Vagina (tissue), 2 donors: ENCODE measurements around the gene IL36G. TPM values are rescaled to one million over a fixed set of nuclear protein-coding genes. Genes with fewer than 3 reads are reported as not detected.

Experiments
- DNase-seq, 2 donors: peaks; one replicate each; pipeline ENCODE4 v3.0.0-alpha.2; 2017; ENCODE audit errors: extremely low spot score in 2 of 2
- H3K27ac ChIP-seq: fragments of 200-600 bp; sonication (generic); one replicate; pipeline ENCODE4 v1.5.1; 2019
- H3K27me3 ChIP-seq: fragments of 200-600 bp; sonication (generic); one replicate; pipeline ENCODE4 v1.5.1; 2019
- H3K36me3 ChIP-seq, 2 donors: fragments of 200-600 bp; sonication (generic); one replicate each; pipeline ENCODE4 v1.5.1; 2017 to 2019
- H3K4me1 ChIP-seq: fragments of 200-600 bp; sonication (generic); one replicate; pipeline ENCODE4 v1.5.1; 2019
- H3K4me3 ChIP-seq, 2 donors: fragments of 200-600 bp; sonication (generic); 1 replicate in 1 of 2; 2 replicates in 1 of 2; pipeline ENCODE4 v1.5.1; 2016 to 2019
- H3K9me3 ChIP-seq: fragments of 200-600 bp; sonication (generic); one replicate; pipeline ENCODE4 v1.5.1; 2019
- CTCF ChIP-seq, 3 experiments: fragments of 450-650 bp in 2 of 3; fragments of 200-600 bp in 1 of 3; sonication (generic) in 1 of 3; IDR thresholded peaks; one replicate each; pipeline ENCODE4 v1.5.1; 2017 to 2019; ENCODE audit warnings: antibody characterized with exemption in 3 of 3, mild to moderate bottlenecking in 2 of 3, moderate library complexity in 2 of 3
- POLR2A ChIP-seq, 2 donors: fragments of 450-650 bp; IDR thresholded peaks; one replicate each; pipeline ENCODE4 v1.6.1; 2017; ENCODE audit warnings: antibody characterized with exemption in 2 of 2, mild to moderate bottlenecking in 2 of 2, moderate library complexity in 2 of 2
- POLR2AphosphoS5 ChIP-seq, 2 donors: sonication (generic); formaldehyde crosslinking; IDR thresholded peaks; one replicate each; pipeline ENCODE4 v1.9.0; 2017; ENCODE audit warnings: antibody characterized with exemption in 2 of 2, mild to moderate bottlenecking in 2 of 2, low read depth in 1 of 2; ENCODE audit not compliant: insufficient read depth in 1 of 2
- intact Hi-C: fragments of 100-400 bp; cut with DNase I; formaldehyde crosslinking; loops from one replicate; pipeline ENCODE4 v1.15.1; 2023
- small RNA-seq: library from RNA; depleted of rRNA; stranded (forward); fragments of <200 nt; gene quantifications from one replicate; pipeline ENCODE3, GENCODE V24; 2016
- total RNA-seq: library from RNA; depleted of rRNA; stranded (reverse); fragments of >200 nt; gene quantifications from one replicate; pipeline ENCODE4 v1.2.3, GENCODE V29; 2016

The IL36G gene
- total RNA-seq, 1 donor from 2014 or later, result not detected

- no peaks in the 10 kb centered on the region for H3K27me3 ChIP-seq
- DNase-seq, result no peak
- H3K4me1 ChIP-seq, result no peaks in the 10 kb centered on the region
- TF ChIP-seq POLR2A (IDR thresholded peaks at IDR 0.05), result no peak
- intact Hi-C loops, result no loop called here
- H3K4me3 ChIP-seq, result no peak overlapping the region
- H3K9me3 ChIP-seq, result no peaks in the 10 kb centered on the region
- no peaks in the 10 kb centered on the region for H3K36me3 ChIP-seq
- H3K27ac ChIP-seq, result no peak overlapping the region
These were observed 49.9 kb downstream of the IL36G start for GRCh38 chr2:113027691-113028090.

GRCh38 chr2:113028112-113028511 lies 50.3 kb downstream of the IL36G start:
- no peak overlapping the region for H3K27ac ChIP-seq
- H3K4me3 ChIP-seq, result no peak overlapping the region
- intact Hi-C loops, result no loop called here
- TF ChIP-seq POLR2A (IDR thresholded peaks at IDR 0.05) (no peak), CTCF (IDR thresholded peaks at IDR 0.05) (no peak), POLR2AphosphoS5 (IDR thresholded peaks at IDR 0.05; ENCODE audit: insufficient read depth in 1 of 2, low read depth in 1 of 2) (no peak)
- DNase-seq, result no peak
- no peaks in the 10 kb centered on the region for H3K36me3 ChIP-seq
- no peaks in the 10 kb centered on the region for H3K9me3 ChIP-seq
- no peaks in the 10 kb centered on the region for H3K27me3 ChIP-seq
- no peaks in the 10 kb centered on the region for H3K4me1 ChIP-seq

GRCh38 chr2:113032737-113033136 lies 54.9 kb downstream of the IL36G start:
- Histone ChIP-seq H3K27ac (no peak overlapping the region), H3K36me3 (no peaks in the 10 kb centered on the region), H3K4me3 (no peak overlapping the region), H3K27me3 (no peaks in the 10 kb centered on the region), H3K4me1 (no peaks in the 10 kb centered on the region), H3K9me3 (no peaks in the 10 kb centered on the region)
- intact Hi-C loops, result no loop called here
- no peak for TF ChIP-seq POLR2AphosphoS5 (IDR thresholded peaks at IDR 0.05; ENCODE audit: insufficient read depth in 1 of 2, low read depth in 1 of 2)
- no peak for TF ChIP-seq CTCF (IDR thresholded peaks at IDR 0.05)
- no peak for TF ChIP-seq POLR2A (IDR thresholded peaks at IDR 0.05)
- no peak for DNase-seq

GRCh38 chr2:113034016-113034415 lies 56.2 kb downstream of the IL36G start:
- intact Hi-C loops, result no loop called here
- no peak for DNase-seq

More at GRCh38 chr2:113034016-113034415, 56.2 kb downstream of the IL36G start:
- Histone ChIP-seq H3K9me3 (no peaks in the 10 kb centered on the region), H3K4me1 (no peaks in the 10 kb centered on the region), H3K36me3 (no peaks in the 10 kb centered on the region), H3K4me3 (no peak overlapping the region), H3K27me3 (no peaks in the 10 kb centered on the region), H3K27ac (no peak overlapping the region)
- TF ChIP-seq POLR2A (IDR thresholded peaks at IDR 0.05) (no peak), CTCF (IDR thresholded peaks at IDR 0.05) (no peak), POLR2AphosphoS5 (IDR thresholded peaks at IDR 0.05; ENCODE audit: insufficient read depth in 1 of 2, low read depth in 1 of 2) (no peak)

Small RNAs within 50 kb of the gene (small RNA-seq; reads per million reads assigned to genes)
- not detected for gene HMGN2P23

Other genes starting within 250 kb of the IL36G start
- gene CKAP2L, start 213.4 kb upstream of the IL36G start, total RNA-seq, result 1.2 TPM
- 0.98 TPM for gene IL1A, start 193.5 kb upstream of the IL36G start, total RNA-seq
- gene IL1B, start 141.2 kb upstream of the IL36G start, total RNA-seq, result 2.5 TPM
- gene IL37, start 66.8 kb upstream of the IL36G start, total RNA-seq, result not detected
- gene IL36A, start 27.5 kb downstream of the IL36G start, total RNA-seq, result 2.7 TPM
- gene IL36B, start 74.9 kb downstream of the IL36G start, total RNA-seq, result not detected
- gene IL36RN, start 81.2 kb downstream of the IL36G start, total RNA-seq, result 0.25 TPM
- not detected for gene IL1F10, start 90.0 kb downstream of the IL36G start, total RNA-seq
- gene IL1RN, start 149.6 kb downstream of the IL36G start, total RNA-seq, result 253 TPM
- 39.0 TPM for gene PSD4, start 196.0 kb downstream of the IL36G start, total RNA-seq